GM20431 (cell line): ENCODE results near the gene GPR107.

Experiments used
- in situ Hi-C: fragments of 300-500 bp; cut with MseI, MboI; formaldehyde crosslinking; loops from one replicate; pipeline ENCODE4 v1.15.0; 2020; ENCODE audit warnings: low sequenced_read_pairs; ENCODE audit not compliant: unreplicated experiment

Gene GPR107

GRCh38 chr9:130050462-130050861 lies 3.2 kb upstream of the GPR107 start:
- in situ Hi-C loops = no loop called here

GRCh38 chr9:130051855-130052254 lies 1.9 kb upstream of the GPR107 start:
- in situ Hi-C loops = no loop called here

DNA sequence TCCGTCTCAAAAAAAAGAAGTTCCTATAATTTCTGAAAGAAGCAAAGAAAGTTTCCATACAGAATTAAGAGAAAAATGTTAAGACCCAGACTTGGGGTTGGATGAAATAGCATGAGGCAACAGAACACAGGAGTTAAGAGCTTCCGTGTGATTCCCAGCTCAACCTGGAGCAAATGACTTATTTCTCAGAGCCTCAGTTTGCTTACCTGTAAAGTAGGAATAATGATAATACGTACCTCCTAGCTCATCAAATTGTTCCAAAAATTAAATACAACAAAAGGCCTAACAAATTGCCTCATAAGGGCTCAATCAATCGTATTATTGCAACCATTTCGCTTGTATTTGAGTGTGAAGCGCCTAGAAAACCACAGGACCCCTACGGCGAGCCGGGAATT lies 600 bp upstream of the GPR107 start:
- in situ Hi-C loops = no loop called here

DNA sequence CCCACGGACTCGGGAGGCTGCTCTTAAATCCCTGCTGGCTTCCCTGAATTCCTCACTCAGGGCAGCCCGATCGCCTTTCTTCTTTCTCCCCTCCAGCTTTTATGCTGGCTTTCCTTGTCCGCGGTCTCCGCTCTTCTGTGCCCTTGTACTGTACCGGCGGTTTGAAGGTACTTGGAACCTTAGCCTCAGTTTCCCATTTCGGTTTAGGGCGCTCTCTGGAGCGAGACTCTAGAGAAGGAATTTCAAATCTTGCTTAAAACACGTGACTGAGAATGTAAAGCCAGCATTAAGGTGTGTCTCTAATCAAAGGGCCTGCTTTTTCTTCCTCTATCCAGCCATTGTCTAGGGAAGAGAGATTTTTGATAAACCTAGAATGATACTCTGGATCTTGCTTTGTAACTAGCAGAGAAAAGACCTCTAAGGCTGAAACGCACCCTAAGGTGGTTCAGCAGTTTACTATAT lies 650 bp downstream of the GPR107 start:
- in situ Hi-C loops = no loop called here

DNA sequence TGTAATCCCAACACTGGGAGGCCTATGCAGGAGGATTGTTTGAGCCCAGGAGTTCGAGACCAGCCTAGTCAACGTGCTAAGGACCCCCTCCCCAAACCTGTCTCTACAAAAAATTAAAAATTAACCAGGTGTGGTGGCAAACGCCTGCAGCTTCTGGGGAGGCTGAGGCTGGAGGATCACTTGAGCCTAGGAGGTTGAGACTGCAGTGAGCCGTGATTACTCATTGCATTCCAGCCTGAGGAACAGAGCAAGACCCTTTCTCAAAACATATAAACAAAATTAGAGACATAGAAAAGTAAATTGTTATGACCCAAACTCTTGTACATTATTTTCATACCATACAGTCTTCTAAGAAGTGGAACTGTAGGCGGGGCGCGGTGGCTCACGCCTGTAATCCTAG lies 1.1 kb downstream of the GPR107 start:
- in situ Hi-C loops = no loop called here

DNA sequence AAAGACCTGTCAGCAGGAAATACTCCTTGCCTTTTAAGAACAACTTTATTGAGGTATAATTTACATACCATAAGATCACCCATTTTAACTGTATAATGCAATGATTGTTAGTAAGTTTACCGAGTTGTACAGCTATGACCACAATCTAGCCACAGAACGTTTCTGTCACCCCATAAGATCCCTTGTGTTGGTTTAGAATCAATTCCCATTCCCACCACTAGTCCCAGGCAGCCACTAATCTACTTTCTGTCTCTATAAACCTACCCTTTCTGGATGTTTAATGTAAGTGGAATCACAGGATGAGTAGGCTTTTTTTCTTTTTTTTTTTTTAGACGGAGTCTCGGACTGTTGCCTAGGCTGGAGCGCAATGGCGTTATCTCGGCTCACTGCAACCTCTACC lies 4.4 kb downstream of the GPR107 start:
- in situ Hi-C loops = no loop called here

DNA sequence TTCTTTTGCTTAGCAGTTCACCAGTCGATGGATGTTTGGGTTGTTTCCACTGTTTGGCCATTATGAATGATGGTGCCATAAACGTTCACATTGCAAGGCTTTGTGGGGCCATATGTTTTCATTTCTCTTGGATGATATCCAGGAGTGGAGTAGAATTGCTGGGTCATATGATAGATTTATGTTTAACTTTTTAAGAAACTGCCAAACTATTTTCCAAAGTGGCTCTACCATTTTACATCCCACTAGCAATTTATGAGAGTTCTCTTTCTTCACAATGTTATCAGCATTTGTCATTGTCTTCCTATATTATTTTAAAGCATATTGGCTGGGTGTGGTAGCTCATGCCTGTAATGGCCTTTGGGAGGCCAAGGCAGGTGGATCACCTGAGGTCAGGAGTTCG lies 5.2 kb downstream of the GPR107 start:
- in situ Hi-C loops = no loop called here

GRCh38 chr9:130060296-130060695 lies 6.6 kb downstream of the GPR107 start:
- in situ Hi-C loops = no loop called here

GRCh38 chr9:130062750-130063149 lies 9.0 kb downstream of the GPR107 start:
- in situ Hi-C loops = no loop called here

DNA sequence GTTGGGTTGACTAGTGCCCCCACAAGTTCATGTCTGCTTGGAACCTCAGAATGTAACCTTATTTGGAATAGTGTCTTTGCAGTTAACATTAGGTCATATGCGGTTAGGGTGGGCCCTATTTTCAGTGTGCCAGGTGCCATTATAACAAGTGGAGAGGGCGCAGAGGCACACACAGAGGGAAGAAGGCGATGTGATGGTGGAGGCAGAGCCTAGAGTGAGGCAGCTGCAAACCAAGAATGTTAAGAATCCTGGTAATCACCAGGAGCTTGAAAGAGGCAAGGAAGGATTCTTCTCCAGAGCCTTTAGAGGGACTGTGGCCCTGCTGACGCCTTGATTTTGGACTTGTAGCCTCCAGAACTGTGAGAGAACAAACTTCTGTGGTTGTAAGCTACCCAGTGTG lies 10.9 kb downstream of the GPR107 start:
- in situ Hi-C loops = no loop called here

- in situ Hi-C loops = no loop called here
These were observed 15.3 kb downstream of the GPR107 start for GRCh38 chr9:130069048-130069447.

DNA sequence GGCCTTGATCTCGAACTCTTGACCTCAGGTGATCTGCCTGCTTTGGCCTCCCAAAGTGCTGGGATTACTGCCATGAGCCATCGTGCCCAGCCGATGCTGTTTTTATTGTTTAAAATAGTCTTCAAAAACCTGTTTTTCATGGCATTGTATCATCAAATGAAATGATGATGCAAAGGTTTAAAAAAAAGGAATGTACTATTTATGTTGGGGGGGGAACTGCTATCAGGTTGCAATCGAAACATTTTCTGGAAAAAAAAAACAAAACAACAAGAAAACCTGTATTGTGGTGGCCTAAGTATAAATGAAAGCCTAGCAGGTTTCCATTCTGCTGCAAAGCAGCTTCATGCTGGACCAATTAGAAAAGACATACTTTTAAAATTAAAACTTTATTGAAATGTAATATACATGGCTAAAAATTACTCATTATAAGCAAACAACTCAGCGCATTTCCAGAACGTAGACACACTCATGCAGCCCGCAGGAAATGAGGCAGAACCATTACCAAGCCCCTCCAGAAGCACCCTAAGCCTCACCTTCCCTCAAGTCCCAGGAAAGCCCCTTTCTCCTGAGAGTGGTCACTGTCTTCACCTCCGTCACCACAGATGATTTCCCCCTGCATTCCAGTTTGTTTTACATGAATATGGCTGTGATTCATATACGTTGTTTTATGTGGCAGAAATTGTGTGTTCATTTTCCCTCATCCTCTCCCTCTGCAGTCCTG lies 19.0 kb downstream of the GPR107 start:
- in situ Hi-C loops = no loop called here

GRCh38 chr9:130073373-130073772 lies 19.7 kb downstream of the GPR107 start:
- in situ Hi-C loops = no loop called here

DNA sequence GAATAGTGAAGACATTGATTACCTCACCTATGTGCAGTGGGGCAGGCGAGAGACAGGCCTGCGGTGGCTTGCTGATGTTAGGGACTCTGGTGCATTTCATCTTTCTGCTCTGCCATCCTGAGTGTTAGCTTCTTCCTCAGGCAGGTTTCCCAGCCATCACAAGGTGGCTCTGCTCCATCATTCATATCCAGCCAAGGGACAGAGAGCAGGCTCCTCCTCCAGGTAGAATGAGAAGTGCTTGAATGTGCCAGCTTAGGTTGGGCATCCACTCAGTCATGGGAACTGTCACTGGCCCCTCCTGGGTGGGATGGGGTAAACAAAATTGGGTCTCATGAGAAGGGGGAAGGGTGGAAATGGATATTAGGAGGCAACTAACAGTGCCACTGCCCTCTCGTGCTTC lies 24.8 kb downstream of the GPR107 start:
- in situ Hi-C loops = no loop called here

DNA sequence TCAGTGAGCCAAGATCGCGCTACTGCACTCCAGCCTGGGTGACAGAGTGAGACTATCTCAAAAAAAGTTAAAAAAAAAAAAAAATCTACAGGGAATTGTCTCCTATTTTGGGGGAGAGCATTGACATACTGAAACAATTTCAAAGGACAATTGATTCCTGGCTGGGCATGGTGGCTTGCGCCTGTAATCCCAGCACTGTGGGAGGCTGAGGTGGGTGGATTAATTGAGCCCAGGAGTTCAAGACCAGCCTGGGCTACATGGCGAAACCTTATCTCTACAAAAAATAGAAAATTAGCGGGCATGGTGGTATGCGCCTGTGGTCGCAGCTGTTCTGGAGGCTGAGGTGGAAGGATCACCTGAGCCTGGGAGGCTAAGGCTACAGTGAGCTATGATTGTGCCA lies 30.6 kb downstream of the GPR107 start:
- in situ Hi-C loops = no loop called here

- in situ Hi-C loops = no loop called here
These were observed 34.3 kb downstream of the GPR107 start for GRCh38 chr9:130088051-130088450.

GRCh38 chr9:130089141-130089540 lies 35.4 kb downstream of the GPR107 start:
- in situ Hi-C loops = no loop called here

GRCh38 chr9:130090915-130091314 lies 37.2 kb downstream of the GPR107 start:
- in situ Hi-C loops = no loop called here

DNA sequence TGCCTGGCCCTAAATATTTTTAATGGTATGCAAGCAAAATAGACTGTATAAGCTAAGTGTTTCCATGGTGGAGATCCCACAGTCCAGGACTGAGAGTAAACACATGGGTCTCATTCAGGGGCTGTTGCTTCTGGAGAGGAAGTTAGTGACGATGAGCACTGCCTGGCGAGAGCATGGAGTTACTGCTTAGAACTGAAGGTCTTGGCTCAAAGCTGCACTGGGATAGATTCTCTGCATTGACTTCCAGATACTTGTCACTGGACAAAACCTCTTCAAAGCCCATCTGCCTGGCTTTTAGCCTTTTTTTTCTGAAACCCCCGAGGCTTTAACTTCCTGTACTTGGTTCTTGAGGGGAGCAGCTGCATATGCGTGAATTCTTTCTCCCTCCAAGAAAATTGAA lies 39.2 kb downstream of the GPR107 start:
- in situ Hi-C loops = no loop called here

- in situ Hi-C loops = no loop called here
These were observed 42.2 kb downstream of the GPR107 start for GRCh38 chr9:130095872-130096271.

DNA sequence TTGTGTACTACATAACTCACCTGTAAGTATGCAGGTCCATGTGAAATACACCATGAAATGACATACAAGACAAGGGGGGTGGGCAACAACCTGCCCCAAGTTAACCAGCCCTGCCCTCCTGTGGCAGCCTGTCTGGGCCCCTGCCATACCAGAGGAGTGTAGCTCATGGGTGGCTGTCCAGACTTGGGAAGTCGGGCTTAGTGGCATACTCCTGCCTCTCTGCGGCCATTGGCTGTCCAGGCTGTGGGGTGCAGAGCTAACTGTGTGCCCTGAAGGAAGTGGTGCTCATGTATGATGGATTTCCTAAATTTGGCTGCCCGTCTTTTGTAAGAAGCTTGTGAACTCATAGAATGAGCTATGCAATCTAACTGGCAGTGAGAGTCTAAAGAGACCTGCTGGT lies 47.0 kb downstream of the GPR107 start:
- in situ Hi-C loops = loop anchor here (10.0 kb wide), 1 partner anchor 134 kb away; no protein-coding TSS in a partner anchor

- in situ Hi-C loops = loop anchor here (10.0 kb wide), 1 partner anchor 133 kb away; no protein-coding TSS in a partner anchor
These were observed 48.2 kb downstream of the GPR107 start for GRCh38 chr9:130101915-130102314.
